Muscle of back (tissue), 11 donors: ENCODE results near the gene PER3. TPM values are rescaled to one million over a fixed set of nuclear protein-coding genes. Genes with fewer than 3 reads are reported as not detected.

ENCODE experiments used
- DNase-seq, 3 donors: peaks; one replicate each; pipeline versions ENCODE4 v3.0.0 to v3.0.0-alpha.2; 2013
- polyA plus RNA-seq, 10 donors: library from polyadenylated mRNA; unstranded; fragments of 120-200 nt; gene quantifications; one replicate each; pipeline ENCODE4 v1.2.1, GENCODE V29; 2013; ENCODE audit not compliant: insufficient read length in 10 of 10

Gene PER3
- polyA plus RNA-seq, 10 donors = 3.6 to 11.0 (median 6.6) TPM

GRCh38 chr1:7833035-7833434 lies 48.9 kb downstream of the PER3 start:
- no peak for DNase-seq

DNA sequence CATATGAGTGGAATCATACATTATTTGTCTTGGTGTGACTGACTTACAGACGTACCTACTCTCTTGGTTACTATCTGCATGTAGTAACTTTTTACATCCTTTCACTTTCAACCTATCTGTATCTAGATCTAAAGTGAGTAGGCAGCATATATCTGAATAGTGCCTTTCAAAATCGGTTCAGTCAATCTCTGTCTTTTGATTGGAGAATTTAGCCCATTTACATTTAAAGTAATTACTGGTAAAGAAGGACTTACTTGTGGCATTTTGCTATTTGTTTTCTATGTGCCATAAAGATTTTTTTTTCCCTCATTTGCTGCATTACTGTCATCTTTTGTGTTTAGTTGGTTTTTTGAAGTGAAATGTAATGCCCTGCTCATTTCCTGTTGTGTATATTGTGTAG lies 54.6 kb downstream of the PER3 start:
- no peak for DNase-seq

- DNase-seq = no peak
Observed at GRCh38 chr1:7839526-7839925, 55.4 kb downstream of the PER3 start.

DNA sequence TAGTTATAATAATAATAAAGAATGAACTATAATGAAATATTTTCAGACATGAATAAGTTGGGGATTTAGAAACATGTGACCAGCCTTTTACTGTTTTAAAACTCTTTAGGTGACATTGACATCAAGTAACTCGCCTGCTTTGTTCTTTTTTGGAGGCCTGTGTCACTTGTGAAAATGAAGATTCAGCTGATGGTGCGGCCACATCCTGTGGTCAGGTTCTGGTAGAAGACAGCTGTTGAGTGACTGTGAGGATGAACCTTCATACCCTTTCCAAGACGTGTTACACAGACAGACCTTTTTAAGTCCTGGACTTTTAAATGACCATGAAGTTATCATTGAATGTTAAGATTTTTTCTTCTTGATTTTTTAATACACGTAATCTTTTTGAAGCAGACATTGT lies 58.4 kb downstream of the PER3 start:
- DNase-seq = no peak

- no peak for DNase-seq
Observed at GRCh38 chr1:7845761-7846160, 61.7 kb downstream of the PER3 start.

GRCh38 chr1:7846656-7847055 lies 62.6 kb downstream of the PER3 start:
- no peak for DNase-seq

DNA sequence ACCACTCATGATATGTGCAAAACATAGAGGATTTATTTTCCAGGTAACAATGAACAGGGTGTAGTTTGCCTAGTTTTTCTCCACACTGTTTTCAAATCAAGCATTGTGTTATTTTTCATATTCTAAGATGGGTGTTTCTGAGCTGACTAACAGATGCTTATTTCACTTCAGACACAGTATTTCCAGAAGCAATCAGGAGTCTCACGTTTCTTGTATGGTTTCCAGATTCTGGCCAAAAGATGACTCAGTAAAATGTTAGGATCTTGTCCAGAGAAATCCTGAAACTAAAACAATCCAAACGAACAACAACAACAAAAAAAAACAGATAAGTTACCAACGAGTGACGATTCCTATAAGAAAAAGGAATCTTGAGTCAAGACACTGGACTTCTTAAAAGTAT lies 63.5 kb downstream of the PER3 start:
- peak; percentile 10 to 46 (median 13) for DNase-seq

- no peak for DNase-seq
Observed at GRCh38 chr1:7850786-7851185, 66.7 kb downstream of the PER3 start.

GRCh38 chr1:7852804-7853683 lies 69.0 kb downstream of the PER3 start, which contains the start of gene UTS2:
Gene UTS2, minus strand, starts transcription at chr1:7853065. Its CDS starts 62 bp downstream, at chr1:7853003.
- DNase-seq = no peak

DNA sequence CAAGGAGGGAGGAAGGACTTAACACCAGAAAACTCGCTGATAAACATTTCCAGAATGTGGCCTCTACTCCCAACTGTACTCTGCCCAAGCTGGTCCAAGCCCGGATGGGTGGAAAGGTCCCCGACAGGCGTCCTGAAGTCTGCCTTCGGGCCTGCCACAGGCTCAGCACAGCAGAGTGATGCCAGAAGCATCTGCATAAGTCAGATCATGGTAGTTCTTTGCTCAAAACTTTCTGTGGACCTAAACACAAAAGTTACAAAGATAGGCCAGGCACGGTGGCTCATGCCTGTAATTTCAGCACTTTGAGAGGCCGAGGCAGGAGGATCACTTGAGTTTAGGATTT lies 69.6 kb downstream of the PER3 start:
- no peak for DNase-seq

DNA sequence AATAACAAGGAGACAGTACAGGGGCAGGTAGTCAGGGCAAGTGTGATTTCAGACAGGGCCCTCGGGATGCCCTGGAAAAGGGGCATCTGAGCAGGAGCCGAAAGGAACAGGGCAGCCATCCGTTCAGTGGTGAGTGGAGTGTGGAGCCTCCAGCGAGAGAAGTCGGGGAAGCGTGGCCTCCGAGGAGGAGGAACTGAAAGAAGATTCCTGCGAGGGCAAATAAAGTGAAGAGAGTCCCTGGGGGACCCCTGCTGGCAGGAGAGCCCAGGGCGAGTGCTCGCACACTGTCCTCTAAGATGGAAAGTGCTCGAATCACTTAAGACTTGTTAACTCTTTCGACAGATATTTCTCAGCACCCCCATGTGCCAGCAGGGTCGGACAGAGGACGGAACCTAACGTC lies 72.3 kb downstream of the PER3 start:
- no peak for DNase-seq

- DNase-seq = no peak
Observed at GRCh38 chr1:7857000-7857399, 72.9 kb downstream of the PER3 start.

GRCh38 chr1:7857985-7858384 lies 73.9 kb downstream of the PER3 start:
- no peak for DNase-seq

DNA sequence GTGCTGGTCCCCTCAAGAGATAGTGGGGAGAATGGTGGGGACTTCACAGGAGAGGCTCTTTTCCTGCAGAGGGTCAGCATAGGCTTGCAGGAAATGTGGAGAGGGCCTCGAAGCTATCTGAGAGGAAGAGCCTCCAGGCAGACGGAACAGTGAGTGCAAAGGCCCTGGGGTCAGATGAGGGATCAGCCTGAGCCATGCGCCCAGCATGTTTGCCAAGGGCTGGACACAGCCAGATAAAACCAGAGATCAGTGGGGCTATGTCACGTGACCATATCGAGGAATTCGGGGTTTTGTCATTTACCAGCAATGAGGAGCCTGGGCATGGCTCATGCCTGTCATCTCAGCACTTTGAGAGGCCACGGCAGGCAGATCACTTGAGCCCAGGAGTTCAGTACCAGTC lies 75.3 kb downstream of the PER3 start:
- no peak for DNase-seq

DNA sequence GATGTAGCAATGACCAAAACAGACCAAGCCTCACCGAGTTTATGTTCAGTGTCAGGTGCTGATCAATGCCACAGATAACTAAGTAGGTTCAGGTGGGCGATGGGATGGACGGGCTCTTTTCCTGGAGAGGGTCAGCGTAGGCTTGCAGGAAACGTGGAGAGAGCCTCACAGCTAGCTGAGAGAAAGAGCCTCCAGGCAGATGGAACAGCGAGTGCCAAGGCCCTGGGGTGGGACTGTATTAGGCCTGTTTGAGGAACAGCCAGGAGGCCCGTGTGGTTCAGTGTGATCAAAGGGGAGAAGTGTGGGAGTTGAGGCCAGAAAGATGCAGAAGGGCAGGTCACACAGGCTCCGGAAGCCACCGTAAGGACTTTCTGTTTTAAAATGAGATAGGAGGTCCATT lies 76.0 kb downstream of the PER3 start:
- DNase-seq = no peak

GRCh38 chr1:7861452-7861851 lies 77.4 kb downstream of the PER3 start:
- no peak for DNase-seq

DNA sequence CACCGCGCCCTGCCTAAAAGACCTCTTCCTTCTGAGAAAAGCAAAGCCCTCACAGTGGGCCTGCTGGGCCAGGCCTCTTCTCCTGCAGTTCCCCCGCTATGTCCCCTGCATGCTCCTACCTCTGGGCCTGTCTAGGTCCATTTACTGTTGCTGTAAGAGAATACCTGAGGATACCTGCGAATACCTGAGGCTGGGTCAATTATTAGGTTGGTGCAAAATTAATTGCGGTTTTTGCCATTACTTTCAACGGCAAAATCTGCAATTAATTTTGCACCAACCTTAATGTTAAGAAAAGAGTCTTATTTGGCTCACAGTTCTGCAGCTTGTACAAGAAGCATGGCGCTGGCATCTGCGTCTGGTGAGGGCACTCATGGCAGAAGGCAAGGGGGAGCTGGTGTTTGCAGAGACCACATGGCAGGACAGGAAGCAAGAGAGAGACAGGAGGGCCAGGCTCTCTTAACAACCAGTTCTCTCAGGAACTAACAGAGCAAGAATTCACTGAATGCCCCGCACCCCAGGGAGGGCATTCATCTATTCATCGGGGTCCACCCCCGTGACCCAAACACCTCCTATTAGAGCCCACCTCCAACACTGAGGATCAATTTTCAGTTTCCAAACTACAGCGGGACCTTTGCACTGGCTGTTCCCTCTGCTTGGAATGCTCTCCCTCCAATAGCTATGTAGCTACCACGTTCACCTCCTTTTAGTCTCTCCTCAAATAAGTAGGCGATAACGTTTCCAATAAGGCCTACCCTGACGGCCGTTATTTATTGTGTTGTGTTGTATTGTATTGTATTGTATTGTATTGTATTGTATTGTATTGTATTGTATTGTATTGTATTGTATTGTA lies 78.3 kb downstream of the PER3 start:
- no peak for DNase-seq

DNA sequence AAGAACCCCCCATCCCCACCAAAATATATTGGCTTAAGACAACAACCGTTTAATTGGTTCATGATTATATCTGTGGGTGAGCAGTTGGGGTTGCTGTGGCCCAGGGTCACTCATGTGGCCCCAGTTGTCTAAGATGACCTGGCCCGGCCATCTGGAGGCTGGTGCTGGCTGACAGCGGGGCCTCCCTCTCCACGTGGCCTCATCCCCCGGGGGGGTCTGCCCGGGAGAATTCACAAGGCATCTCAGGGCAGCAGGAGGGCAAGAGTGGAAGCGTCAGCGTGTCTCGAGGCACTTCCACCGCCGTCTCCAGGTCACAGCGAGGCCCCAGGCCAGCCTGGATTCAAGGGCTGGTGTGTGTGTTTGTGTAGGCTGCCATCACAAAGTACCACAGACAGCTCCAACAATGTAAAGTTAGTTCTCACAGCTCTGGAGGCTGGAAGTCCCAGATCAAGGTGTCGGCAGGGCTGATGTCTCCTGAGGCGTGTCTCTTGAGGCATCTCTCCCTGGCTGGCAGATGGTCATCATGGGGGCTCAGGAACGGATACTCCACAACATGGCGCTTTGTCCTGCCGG lies 79.8 kb downstream of the PER3 start:
- no peak for DNase-seq

GRCh38 chr1:7865978-7866377 lies 81.9 kb downstream of the PER3 start:
- no peak for DNase-seq

DNA sequence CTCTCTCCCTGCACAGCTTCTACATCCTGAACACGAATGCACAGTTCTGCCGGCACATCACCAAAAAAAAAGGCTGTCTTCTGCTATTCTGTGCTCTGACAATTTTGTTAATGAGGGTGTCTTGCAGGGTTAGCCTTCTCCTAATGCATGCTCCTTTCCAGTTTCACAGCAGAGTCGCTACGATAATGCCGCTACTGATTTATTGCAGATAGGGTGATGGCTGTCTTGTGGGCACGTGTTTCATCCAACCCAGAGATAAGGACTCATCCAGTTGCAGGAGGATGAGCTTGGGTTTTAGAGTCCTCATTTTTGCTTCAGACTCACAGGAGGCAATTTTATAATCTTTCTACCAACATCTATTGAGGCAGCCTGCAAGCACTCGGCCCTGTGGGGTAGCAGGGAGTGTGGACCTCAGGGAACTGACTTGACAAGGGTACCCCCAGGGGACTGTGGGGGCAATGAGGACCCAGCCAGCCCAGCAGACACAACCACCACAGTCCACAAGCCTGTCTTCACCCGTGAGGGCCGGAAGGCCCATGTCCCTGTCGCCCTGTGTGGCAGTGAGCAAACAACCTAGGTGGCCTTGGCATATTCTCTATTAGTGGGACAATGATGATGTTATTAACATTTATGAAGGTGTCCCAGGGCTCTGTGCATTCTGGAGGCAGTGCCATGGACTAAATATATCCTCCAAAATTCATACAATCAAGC lies 84.1 kb downstream of the PER3 start:
- no peak for DNase-seq

GRCh38 chr1:7869136-7869920 lies 85.2 kb downstream of the PER3 start:
- DNase-seq = no peak
